GM19463 (cell line): ENCODE measurements around the gene GPHB5.
"Not testable (repeated sequence)": the region's sequence is repeated elsewhere in the genome, so short reads cannot be mapped to it uniquely, and the experiment has no call there.

Source experiments
- ATAC-seq: cut with Tn5 transposase; IDR thresholded peaks from one replicate; pipeline ENCODE4 v1.9.1; 2021; ENCODE audit warnings: mild to moderate bottlenecking, moderate library complexity; ENCODE audit not compliant: unreplicated experiment

The GPHB5 gene

DNA sequence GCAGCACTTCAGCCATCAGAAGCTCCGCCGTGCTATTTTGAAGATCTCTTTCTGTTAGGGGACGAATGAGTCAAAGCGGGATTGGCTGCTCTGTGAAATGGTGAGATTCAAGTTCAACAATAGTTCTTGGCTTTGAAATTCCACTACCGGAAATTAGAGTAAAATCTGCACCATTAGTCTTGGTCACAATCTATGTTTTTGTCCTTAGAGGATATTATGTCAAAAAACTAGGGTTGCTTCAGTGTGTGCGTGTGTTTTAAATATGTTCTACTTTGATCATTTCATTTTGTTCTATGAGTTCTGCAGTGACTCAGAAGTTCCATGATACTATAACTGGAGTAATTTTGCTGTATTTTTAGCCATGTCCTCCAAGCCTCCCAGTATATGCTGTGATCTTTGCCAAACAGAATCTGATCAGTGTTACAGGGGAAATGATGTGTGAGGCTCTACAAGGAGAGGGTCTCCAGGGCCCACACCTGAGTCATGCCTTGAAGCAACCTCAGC, 22.6 kb downstream of the GPHB5 start:
- ATAC-seq: no peak

DNA sequence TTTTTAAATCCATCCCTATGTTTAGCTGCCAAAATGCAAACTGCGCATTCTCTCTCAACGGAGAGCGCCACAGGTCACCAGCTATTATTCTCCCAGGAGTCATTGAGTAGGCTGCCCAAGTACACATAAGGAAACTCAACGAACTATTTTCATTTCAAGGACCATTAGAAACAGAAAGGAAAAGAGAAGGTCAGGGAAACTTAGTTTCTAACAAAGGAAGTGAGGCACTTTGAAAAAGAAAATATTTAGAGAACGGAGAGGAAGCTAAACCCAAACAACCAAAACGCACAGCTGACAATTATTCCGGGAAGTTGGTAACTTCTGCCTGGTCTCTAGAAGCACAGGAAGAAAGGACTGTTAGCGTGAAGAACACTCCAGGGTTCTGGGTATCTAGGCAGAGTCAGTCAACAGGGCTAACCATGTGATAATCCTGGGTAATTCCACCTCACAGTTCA, 23.5 kb downstream of the GPHB5 start:
- ATAC-seq: no peak

DNA sequence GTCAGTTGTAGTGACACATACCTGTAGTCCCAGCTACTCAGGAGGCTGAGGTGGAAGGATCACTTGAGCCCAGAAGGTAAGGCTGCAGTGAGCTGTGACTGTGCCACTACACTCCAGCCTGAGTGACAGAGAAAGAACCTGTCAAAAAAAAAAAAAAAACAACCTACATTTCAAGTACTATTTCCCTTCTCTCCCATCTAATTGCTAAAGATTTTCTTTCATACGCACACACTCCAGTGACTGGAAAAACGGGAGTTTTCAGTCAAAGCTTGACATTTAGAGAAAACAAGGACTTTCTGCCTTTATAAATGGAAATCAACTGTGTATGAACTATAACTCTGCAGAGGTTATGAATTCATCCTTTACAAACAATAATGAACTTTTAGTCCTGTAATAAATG, 25.9 kb downstream of the GPHB5 start:
- no peak for ATAC-seq

- ATAC-seq: no peak
Observed at GRCh38 chr14:63290741-63291430, 27.8 kb downstream of the GPHB5 start.

DNA sequence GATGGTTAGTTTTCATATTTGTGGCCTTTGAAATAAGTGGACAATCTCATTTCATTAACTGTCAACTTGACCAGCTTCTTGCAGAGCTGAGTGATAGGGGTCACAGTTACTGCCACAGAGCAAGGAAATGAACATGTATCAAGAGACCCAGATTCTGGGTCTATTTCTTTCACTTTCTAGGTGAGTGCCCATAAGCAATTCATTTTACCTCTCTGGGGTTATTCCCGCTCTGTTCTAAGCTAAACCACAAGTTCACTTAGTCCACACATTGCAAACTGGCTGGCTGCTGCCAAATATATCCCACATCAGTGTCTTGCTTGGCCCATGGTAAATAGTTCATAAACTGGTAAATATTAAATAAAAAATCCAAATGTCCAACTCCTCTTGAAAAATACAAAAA, 29.9 kb downstream of the GPHB5 start:
- ATAC-seq: no peak

DNA sequence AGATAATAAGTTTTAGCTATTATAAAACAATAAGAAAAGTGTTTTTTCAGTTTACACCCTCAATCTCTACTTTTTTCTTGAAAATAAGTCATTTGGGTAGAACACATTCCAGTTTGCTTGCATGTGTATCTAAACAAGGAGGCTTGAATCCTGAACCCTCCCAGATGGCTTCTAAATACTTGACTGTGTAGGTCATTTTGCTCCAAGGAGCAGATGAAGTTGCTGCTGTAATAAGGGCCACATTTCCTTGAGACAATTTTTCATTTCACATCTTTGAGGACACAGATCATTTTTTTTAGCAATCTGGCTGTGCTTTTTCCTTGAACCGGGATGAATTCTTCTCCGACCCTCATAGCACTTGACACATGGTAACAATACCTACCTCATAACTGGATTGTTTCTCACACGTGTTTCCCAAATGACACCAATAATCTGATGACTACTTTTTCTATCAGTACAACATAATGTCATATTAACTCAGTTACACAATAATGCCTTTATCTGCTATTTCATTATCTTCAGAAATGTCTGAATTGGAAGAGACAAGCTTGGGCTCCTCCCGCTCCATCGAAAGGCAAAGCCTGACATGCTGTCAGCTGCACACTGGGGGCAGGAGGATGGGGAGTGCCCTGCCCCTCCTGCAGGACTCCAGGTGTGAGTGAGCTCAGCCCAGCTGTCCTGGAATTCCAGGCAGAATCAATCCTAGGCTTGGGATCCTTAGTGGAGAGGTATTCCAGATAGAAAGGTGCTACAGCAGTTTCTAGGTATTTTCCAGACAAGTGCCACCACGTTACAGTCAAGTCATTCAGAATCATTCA, 30.9 kb downstream of the GPHB5 start:
- no peak for ATAC-seq

GRCh38 chr14:63286071-63286470, 32.7 kb downstream of the GPHB5 start:
- no peak for ATAC-seq

- ATAC-seq: no peak
Observed at GRCh38 chr14:63283884-63284248, 34.9 kb downstream of the GPHB5 start.

GRCh38 chr14:63282997-63283883, 35.5 kb downstream of the GPHB5 start:
- ATAC-seq: no peak

DNA sequence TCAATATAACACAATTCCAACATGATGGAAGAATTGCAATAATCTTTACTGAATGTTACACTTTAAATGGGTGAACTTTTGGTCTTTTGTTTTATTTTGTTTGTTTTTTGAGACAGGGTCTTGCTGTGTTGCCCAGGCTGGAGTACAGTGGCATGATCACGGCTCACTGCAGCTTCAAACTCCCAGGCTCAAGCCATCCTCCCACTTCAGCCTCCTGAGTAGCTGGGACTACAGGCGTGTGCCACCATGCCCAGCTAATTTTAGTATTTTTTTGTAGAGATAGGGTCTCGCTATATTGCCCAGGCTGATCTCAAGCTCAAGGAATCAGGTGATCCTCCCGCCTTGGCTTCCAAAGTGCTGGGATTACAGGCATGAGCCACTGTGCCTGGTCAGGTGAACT, 38.8 kb downstream of the GPHB5 start:
- not testable (repeated sequence) for ATAC-seq

GRCh38 chr14:63277591-63278183, 41.0 kb downstream of the GPHB5 start:
- ATAC-seq: no peak

DNA sequence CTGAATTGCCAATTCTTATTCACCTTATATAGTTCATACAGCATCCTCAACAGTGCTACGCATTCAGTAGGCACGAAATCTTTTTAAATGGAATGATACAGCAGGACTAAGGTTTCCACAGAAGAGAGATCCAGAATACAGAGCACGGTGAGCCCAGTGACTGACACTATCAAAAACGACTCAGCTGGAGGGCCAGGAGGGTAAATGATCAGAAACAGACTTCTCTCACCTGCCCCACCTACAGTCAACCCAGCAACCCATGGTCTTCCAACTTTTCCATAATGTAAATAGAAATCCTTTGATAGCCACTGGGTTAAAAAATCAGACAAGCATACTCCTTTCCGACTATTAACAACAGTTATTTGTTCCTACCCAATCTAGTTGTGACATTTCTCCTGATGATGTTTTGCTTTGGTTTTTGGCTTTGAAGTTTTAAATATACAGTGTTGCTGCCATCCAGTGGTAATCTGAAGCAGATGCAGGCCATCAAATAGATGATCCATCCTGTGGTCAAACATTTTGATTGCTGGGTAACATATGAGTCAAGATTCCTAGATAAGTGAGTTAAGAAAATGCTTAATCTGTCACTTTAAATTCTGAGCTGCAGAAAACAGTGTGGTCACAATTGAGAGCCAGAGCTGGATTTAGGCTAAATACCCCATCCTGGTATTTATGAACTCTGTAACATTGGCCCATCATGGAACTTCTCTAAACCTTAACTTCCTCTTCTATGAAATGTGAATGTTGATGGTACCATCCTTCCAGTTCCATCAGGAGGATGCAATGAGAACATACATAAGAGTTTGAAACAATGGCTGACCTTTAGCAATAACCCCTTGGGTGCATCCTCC, 42.0 kb downstream of the GPHB5 start:
- peak; percentile 65 for ATAC-seq

GRCh38 chr14:63276016-63276415, 42.7 kb downstream of the GPHB5 start:
- ATAC-seq: no peak

GRCh38 chr14:63275611-63276010, 43.1 kb downstream of the GPHB5 start:
- ATAC-seq: no peak

DNA sequence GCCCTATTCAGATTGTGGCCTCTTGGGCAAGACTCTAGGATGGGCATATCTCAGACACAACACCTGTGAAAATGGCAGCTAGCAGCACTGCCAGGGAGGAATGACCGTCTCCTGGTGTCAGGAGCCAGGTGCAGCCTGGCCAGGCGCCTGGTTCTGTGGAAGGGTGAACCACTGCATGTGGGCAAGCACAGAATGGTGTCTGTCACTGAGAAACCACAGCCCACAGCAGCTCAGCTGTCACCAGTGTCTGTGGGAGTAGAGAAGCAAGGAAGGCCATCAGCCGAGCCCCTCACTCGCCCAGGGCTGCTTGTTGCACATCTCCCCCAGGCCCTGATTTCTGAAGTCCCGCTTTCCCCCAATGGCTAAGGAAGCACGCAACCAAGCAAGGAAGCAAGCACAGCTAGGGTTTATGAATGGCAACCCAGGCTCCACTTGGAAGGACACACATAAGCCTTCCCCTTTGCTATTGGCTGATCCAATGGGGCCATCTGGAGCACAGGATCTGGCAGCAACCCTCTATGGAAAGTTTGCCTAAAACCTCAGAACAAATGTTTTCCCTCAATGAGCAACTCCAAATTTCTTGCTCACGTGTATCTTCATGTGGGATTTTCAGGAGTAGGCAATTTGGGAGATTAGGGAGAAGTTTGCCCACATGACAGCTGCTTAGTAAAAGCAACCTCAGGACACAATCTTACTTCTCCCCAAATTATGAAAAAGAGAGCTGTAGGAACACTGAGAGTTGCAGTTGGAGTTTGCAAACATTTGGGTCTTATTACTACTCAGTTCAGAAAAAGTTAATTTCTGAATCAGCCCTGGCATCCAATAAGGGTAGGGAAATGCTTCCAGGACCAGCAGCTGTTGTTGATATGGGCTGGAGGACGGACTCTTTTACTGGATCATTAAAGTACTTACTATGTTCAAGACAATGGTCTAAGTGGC, 44.7 kb downstream of the GPHB5 start:
- no peak for ATAC-seq

DNA sequence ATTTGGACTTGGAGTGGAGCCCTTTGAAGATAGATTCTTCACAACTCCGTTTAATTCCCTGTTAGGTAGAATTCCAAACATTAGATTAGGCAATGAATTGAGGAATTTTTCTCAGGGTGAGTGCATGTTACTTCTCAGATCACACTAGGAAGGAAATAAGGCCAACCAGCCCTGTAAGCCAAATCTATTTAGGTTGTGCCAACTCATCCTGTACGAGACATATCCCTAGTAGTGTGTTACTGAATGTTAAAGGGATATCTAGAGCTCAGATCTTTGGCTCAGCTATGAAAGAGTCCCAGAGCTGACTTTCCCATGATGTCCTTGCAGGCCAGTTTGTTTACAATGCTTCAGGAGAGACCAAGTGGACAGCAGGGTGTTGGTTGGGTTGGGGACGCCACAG, 45.6 kb downstream of the GPHB5 start:
- no peak for ATAC-seq

GRCh38 chr14:63269561-63270225, 49.0 kb downstream of the GPHB5 start:
- no peak for ATAC-seq

DNA sequence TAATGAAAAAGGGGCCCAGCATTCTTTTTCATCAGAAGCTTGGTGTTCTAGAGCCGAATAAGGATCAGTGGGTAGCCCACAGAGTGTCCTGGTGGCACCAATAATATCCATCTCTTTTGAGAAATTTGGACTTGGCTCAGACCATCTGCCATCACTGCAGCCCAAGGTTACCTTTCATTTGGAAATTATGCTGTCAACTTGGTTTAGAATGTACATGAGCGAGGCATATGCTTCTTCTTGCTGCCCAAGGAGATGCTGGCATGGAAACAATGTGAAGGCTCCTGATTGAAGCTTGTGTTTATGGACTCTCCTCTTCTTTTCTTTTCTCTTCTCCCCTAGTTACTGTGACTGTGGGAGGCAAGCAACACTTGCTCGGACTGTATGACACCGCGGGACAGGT, 50.0 kb downstream of the GPHB5 start:
- no peak for ATAC-seq
